ENCODE measurements around the gene REP15. TPM values are rescaled to one million over a fixed set of nuclear protein-coding genes. Genes with fewer than 3 reads are reported as not detected.

The REP15 gene
- total and polyA plus RNA-seq, 2 of the 4 experiments (the other 2 are of a cell fraction), result 0.48 to 2.2 TPM

DNA sequence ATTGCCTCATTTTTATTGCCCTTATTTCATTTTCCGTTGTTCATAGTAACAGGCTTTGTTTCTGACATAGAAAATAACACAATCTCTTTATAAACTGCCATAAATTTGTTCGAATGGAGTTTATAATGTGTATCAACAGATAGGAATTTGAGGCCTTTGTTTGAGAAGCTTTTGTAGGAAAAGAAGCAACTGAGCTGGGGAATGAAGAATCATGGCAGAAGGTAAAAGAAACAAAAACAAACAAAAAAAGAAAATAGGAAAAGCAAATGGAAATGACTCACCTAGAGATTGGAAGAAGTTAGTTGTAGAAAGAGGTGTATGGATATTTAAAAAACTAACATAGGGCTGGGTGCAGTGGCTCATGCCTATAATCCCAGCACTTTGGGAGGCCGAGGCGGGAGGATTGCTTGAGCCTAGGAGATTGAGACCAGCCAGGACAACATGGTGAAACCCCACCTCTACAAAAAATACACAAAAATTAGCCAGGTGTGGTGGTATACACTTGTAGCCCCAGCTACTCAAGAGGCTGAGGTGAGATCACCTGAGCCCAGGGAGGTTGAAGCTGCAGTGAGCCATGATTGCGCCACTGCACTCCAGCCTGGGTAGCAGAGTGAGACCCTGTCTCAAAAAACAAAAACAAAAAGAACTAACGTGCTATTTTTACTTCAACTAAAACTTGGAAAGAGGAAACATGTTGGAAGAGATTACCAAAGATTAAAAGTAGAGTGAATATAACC, 523 bp upstream of the REP15 start:
- Histone ChIP-seq H3K4me3 (ENCODE audit: insufficient read depth, low read depth, low read length) (no peak overlapping the region), H4K8ac (ENCODE audit: low read depth in 2 of 2, low read length in 2 of 2) (no peak overlapping the region), H3K27me3 (ENCODE audit: control insufficient read depth, insufficient read depth, low read length) (no peaks in the 10 kb centered on the region), H2BK5ac (ENCODE audit: low read depth, low read length, poor library complexity, severe bottlenecking) (no peak overlapping the region), H2AFZ (replicated peaks; ENCODE audit: low read length, poor library complexity) (no peak overlapping the region), H3K4me1 (ENCODE audit: control insufficient read depth, insufficient read depth, low read length) (no peaks in the 10 kb centered on the region), H4K20me1 (ENCODE audit: insufficient read depth, low read length) (no peaks in the 10 kb centered on the region), H3K56ac (ENCODE audit: extremely low read depth, insufficient read depth, low read length) (no peak overlapping the region), H3K9me3 (ENCODE audit: control insufficient read depth, insufficient read depth, low read length) (no peaks in the 10 kb centered on the region), H2BK120ac (ENCODE audit: low read depth, low read length) (no peak overlapping the region), H2BK15ac (ENCODE audit: low read depth, low read length) (no peak overlapping the region), H3K27ac (ENCODE audit: insufficient read depth, low read length) (no peak overlapping the region), H3K23ac (ENCODE audit: low read depth, low read length) (no peak overlapping the region), H3K4me2 (ENCODE audit: low read depth, low read length) (no peak overlapping the region), H3K4ac (ENCODE audit: low read depth, low read length) (no peak overlapping the region), H3K36me3 (ENCODE audit: control insufficient read depth, insufficient read depth, low read length) (peaks cover 21% of the 10 kb centered on the region), H3K18ac (ENCODE audit: low read depth, low read length) (no peak overlapping the region), H4K5ac (ENCODE audit: low read depth, low read length) (no peak overlapping the region), H3K14ac (replicated peaks; ENCODE audit: low read depth, low read length) (no peak overlapping the region), H2AK5ac (ENCODE audit: low read depth, low read length) (no peak overlapping the region), H3K9ac (ENCODE audit: low read depth, low read length) (no peak overlapping the region), H3K79me1 (ENCODE audit: low read depth in 1 of 2, low read length in 2 of 2) (peaks cover 0 to 3% of the 10 kb centered on the region in 2 experiments; a peak in 2 of 4 replicates), H2BK20ac (ENCODE audit: low read depth, low read length) (no peak overlapping the region), H3K9me1 (ENCODE audit: insufficient read depth, low read length) (no peaks in the 10 kb centered on the region), H2AK9ac (replicated peaks; ENCODE audit: low read depth, low read length, poor library complexity) (no peak overlapping the region), H4K91ac (ENCODE audit: insufficient read depth, low read depth, low read length) (no peak overlapping the region)
- peak; percentile 31 for DNase-seq
- WGBS, 2 experiments (ENCODE audit: extremely low coverage in 2 of 2, insufficient read length in 1 of 2), result no CpG with 5 or more reads among the region's 6 CpGs
- intact Hi-C loops (cut with micrococcal nuclease) (no loop called here), dilution Hi-C loops (cut with HindIII; ENCODE audit: low sequenced_read_pairs, unreplicated experiment) (no loop called here), in situ Hi-C loops (cut with MboI; ENCODE audit: low sequenced_read_pairs) (no loop called here)
- TF ChIP-seq ELK1 (IDR thresholded peaks at IDR 0.05; ENCODE audit: borderline replicate concordance, low read depth, low read length) (no peak), BHLHE40 (IDR thresholded peaks at IDR 0.05; ENCODE audit: low read depth, low read length) (no peak), RFX5 (IDR thresholded peaks at IDR 0.05; ENCODE audit: low read depth, low read length) (no peak), CTCF (conservative IDR thresholded peaks at IDR 0.05; ENCODE audit: low read depth, low read length) (no peak), CHD1 (IDR thresholded peaks at IDR 0.05; ENCODE audit: low read depth, low read length) (no peak), RAD21 (IDR thresholded peaks at IDR 0.05; ENCODE audit: low read length) (no peak), RCOR1 (IDR thresholded peaks at IDR 0.05; ENCODE audit: insufficient replicate concordance, low read length) (no peak), CEBPB (IDR thresholded peaks at IDR 0.05; ENCODE audit: low read depth, low read length) (no peak), FOS (IDR thresholded peaks at IDR 0.05; ENCODE audit: low read depth, low read length) (no peak), POLR2A (IDR thresholded peaks at IDR 0.05; ENCODE audit: low read depth, low read length) (no peak), MAZ (IDR thresholded peaks at IDR 0.05; ENCODE audit: borderline replicate concordance, low read depth, low read length) (no peak), USF2 (IDR thresholded peaks at IDR 0.05; ENCODE audit: low read depth, low read length) (no peak), MAFK (IDR thresholded peaks at IDR 0.05; ENCODE audit: low read depth, low read length) (no peak), NFE2L2 (IDR thresholded peaks at IDR 0.05; ENCODE audit: low read depth, low read length) (no peak), SMC3 (IDR thresholded peaks at IDR 0.05; ENCODE audit: low read depth, low read length) (no peak), MXI1 (IDR thresholded peaks at IDR 0.05; ENCODE audit: borderline replicate concordance, low read depth, low read length) (no peak)
- ATAC-seq (ENCODE audit: low read depth), result no peak
- no TSS peak for BruUV-seq (replicated peaks)
- ChIA-PET POLR2A (ENCODE audit: unreplicated experiment) (no interaction called here), CTCF (no interaction called here)

Measured in IMR-90 (cell line).